ENCODE results near the gene JARID2. TPM values are rescaled to one million over a fixed set of nuclear protein-coding genes. Genes with fewer than 3 reads are reported as not detected.

Gene JARID2
- total and polyA plus RNA-seq, 11 donors = 3.5 to 12.2 (median 7.5) TPM

DNA sequence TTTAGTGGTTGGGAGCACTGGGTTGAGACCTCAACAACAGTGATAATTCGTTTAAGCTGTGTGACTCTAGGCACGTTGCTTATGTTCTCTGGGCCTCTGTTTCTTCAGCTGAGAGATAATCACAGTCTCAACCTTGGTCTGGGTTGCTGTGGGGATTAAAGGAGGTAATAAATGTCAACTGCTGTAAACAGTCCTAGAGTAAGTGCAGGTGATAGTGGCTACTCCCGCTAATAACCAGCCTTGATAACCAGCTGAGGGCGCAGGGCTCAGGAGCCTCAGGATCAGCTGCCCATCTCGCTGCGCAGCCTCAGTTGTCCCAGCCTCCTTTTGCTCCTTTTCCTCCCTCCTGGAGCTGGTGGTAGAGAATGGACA lies 58.0 kb downstream of the JARID2 start:
- no peaks in the 10 kb centered on the region for H3K27me3 ChIP-seq
- no peaks in the 10 kb centered on the region for H3K9me3 ChIP-seq
- ATAC-seq = no peak
- intact Hi-C loops (cut with DNase I) = no loop called here
- TF ChIP-seq POLR2A (IDR thresholded peaks at IDR 0.05) = no peak
- no peak for TF ChIP-seq CTCF (IDR thresholded peaks at IDR 0.05)
- DNase-seq = no peak
- H3K36me3 ChIP-seq = no peaks in the 10 kb centered on the region
- WGBS, 4 donors = 91 to 94% (median 93%) methylated on average over 6 of the region's 6 CpGs
- peaks cover 0 to 75% (median 43%) of the 10 kb centered on the region in 12 donors for H3K4me1 ChIP-seq
- H3K27ac ChIP-seq = no peak overlapping the region
- H3K4me3 ChIP-seq = no peak overlapping the region

- WGBS, 4 donors = 65 to 79% (median 72%) methylated on average over 4 of the region's 4 CpGs
- no peak for ATAC-seq
- no peaks in the 10 kb centered on the region for H3K27me3 ChIP-seq
- TF ChIP-seq POLR2A (IDR thresholded peaks at IDR 0.05) (no peak), CTCF (IDR thresholded peaks at IDR 0.05) (no peak)
- H3K9me3 ChIP-seq = no peaks in the 10 kb centered on the region
- no peak for DNase-seq
- peaks cover 0 to 75% (median 42%) of the 10 kb centered on the region in 12 donors for H3K4me1 ChIP-seq
- no peaks in the 10 kb centered on the region for H3K36me3 ChIP-seq
- no peak overlapping the region for H3K4me3 ChIP-seq
- intact Hi-C loops (cut with DNase I) = no loop called here
- no peak overlapping the region for H3K27ac ChIP-seq
Measured at GRCh38 chr6:15304337-15305042, 58.6 kb downstream of the JARID2 start.

DNA sequence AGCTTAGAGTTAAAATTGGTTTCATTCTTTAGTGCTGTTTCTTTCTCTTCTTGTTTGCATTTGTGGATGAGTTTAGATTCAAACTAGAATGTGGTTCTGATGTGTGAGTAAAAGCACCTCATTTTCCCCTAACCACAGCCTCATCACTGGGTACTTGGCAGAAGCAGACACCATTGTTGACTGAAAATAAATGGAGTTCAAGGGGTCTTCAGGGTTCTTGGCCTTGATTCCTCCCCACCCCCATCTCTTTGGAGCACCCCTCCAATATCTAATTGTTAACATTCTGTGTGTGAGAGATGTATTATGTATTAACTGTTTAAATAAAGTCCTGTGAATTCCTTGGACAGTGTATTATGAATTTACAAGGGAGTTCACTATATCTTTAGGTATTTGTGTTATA lies 59.6 kb downstream of the JARID2 start:
- intact Hi-C loops (cut with DNase I) = no loop called here
- no peak overlapping the region for H3K27ac ChIP-seq
- no peaks in the 10 kb centered on the region for H3K36me3 ChIP-seq
- H3K27me3 ChIP-seq = no peaks in the 10 kb centered on the region
- no peaks in the 10 kb centered on the region for H3K9me3 ChIP-seq
- no peak for ATAC-seq
- H3K4me3 ChIP-seq = no peak overlapping the region
- TF ChIP-seq CTCF (IDR thresholded peaks at IDR 0.05) (no peak), POLR2A (IDR thresholded peaks at IDR 0.05) (no peak)
- H3K4me1 ChIP-seq = peaks cover 0 to 76% (median 42%) of the 10 kb centered on the region in 12 donors
- no peak for DNase-seq

- no peak overlapping the region for H3K4me3 ChIP-seq
- 63 to 70% (median 68%) methylated on average over 7 of the region's 7 CpGs for WGBS, 4 donors
- DNase-seq (no peak), ATAC-seq (no peak)
- H3K4me1 ChIP-seq = peaks cover 0 to 77% (median 44%) of the 10 kb centered on the region in 12 donors
- no peaks in the 10 kb centered on the region for H3K36me3 ChIP-seq
- no peak for TF ChIP-seq POLR2A (IDR thresholded peaks at IDR 0.05)
- no peak for TF ChIP-seq CTCF (IDR thresholded peaks at IDR 0.05)
- no peaks in the 10 kb centered on the region for H3K9me3 ChIP-seq
- no peak overlapping the region for H3K27ac ChIP-seq
- intact Hi-C loops (cut with DNase I) = no loop called here
- no peaks in the 10 kb centered on the region for H3K27me3 ChIP-seq
Measured at GRCh38 chr6:15305909-15306308, 60.0 kb downstream of the JARID2 start.

All from heart left ventricle (tissue), 16 donors.